Endodermal cell (in vitro differentiated cells): ENCODE measurements around the gene FASN. TPM values are rescaled to one million over a fixed set of nuclear protein-coding genes. Genes with fewer than 3 reads are reported as not detected.

Experiments used
- DNase-seq: peaks from one replicate; pipeline ENCODE4 v3.0.0-alpha.2; 2017
- H3K27ac ChIP-seq: 2 replicates; pipeline ENCODE4 v1.5.1; 2013; ENCODE audit warnings: mild to moderate bottlenecking, low read depth, low read length, moderate library complexity
- H3K27me3 ChIP-seq: 2 replicates; pipeline ENCODE4 v1.6.1; 2013; ENCODE audit warnings: mild to moderate bottlenecking, low read length, moderate library complexity; ENCODE audit not compliant: insufficient read depth, control insufficient read depth, poor library complexity, severe bottlenecking
- H3K36me3 ChIP-seq: 2 replicates; pipeline ENCODE4 v1.7.0; 2013; ENCODE audit warnings: mild to moderate bottlenecking, low read length, moderate library complexity; ENCODE audit not compliant: control insufficient read depth, insufficient read depth
- H3K4me1 ChIP-seq: one replicate; pipeline ENCODE4 v1.7.0; 2013; ENCODE audit warnings: low read length; ENCODE audit not compliant: control insufficient read depth, insufficient read depth
- H3K4me3 ChIP-seq: 2 replicates; pipeline ENCODE4 v1.5.1; 2013; ENCODE audit warnings: mild to moderate bottlenecking, low read length, moderate library complexity
- H3K9ac ChIP-seq: 2 replicates; pipeline ENCODE4 v1.6.1; 2013; ENCODE audit warnings: mild to moderate bottlenecking, low read length, moderate library complexity; ENCODE audit not compliant: poor library complexity, severe bottlenecking; ENCODE audit errors: extremely low read depth
- H3K9me3 ChIP-seq: 2 replicates; pipeline ENCODE4 v1.6.1; 2013; ENCODE audit warnings: mild to moderate bottlenecking, low read length, moderate library complexity; ENCODE audit not compliant: control insufficient read depth
- H3K27ac Mint-ChIP-seq: 2 replicates; pipeline ENCODE4 v1.8.0; 2020; ENCODE audit warnings: mixed read lengths
- H3K27me3 Mint-ChIP-seq: 2 replicates; pipeline ENCODE4 v1.8.0; 2021; ENCODE audit warnings: mild to moderate bottlenecking, mixed read lengths; ENCODE audit not compliant: insufficient read depth
- H3K36me3 Mint-ChIP-seq: 2 replicates; pipeline ENCODE4 v1.8.0; 2020; ENCODE audit warnings: low read depth, mixed read lengths
- H3K4me1 Mint-ChIP-seq: 2 replicates; pipeline ENCODE4 v1.8.0; 2020; ENCODE audit warnings: mixed read lengths
- H3K4me3 Mint-ChIP-seq: 2 replicates; pipeline ENCODE4 v1.8.0; 2020; ENCODE audit warnings: mild to moderate bottlenecking, moderate library complexity, mixed read lengths
- H3K9me3 Mint-ChIP-seq: 2 replicates; pipeline ENCODE4 v1.8.0; 2020; ENCODE audit warnings: mild to moderate bottlenecking, mixed read lengths
- WGBS, 2 experiments: methylation state at CpG; one replicate each; pipeline versions ENCODE4 v1.1.5 to v1.1.7; 2013; ENCODE audit warnings: missing lambda C conversion rate in 2 of 2, mixed read lengths in 1 of 2; ENCODE audit not compliant: insufficient coverage in 1 of 2, insufficient read length in 1 of 2; 5-methylcytosine and 5-hydroxymethylcytosine counted together
- total RNA-seq, 2 donors: library from RNA; stranded (reverse); fragmentation: NEBNext Ultra II Directional in 1 of 2; extraction: Animal tissue kit (Norgen Biotek cat#: 25700) in 1 of 2; gene quantifications; 2 replicates in 1 of 2; 3 replicates in 1 of 2; pipeline ENCODE4 v1.2.1, GENCODE V29; 2021
- TF ChIP-seq, protein P1 (sequence below): fragments of 200-600 bp; sonication (generic); conservative IDR thresholded peaks from 2 replicates; pipeline ENCODE4 v1.5.0; 2021; ENCODE audit warnings: antibody characterized with exemption, mild to moderate bottlenecking

The FASN gene
- total RNA-seq, 2 donors from 2014 or later = 371 to 498 TPM

- Mint-ChIP-seq H3K36me3 (peaks cover 16% of the 10 kb centered on the region), H3K9me3 (no peaks in the 10 kb centered on the region), H3K4me3 (peak overlapping the region; percentile 78), H3K27me3 (no peaks in the 10 kb centered on the region), H3K4me1 (peaks cover 4% of the 10 kb centered on the region), H3K27ac (no peak overlapping the region)
- WGBS, 2 experiments = 21 to 38% methylated on average over 19 to 79 of the region's 79 CpGs
- no peaks in the 10 kb centered on the region for H3K27me3 ChIP-seq
- peak overlapping the region; percentile 82 for H3K4me3 ChIP-seq
- no peaks in the 10 kb centered on the region for H3K4me1 ChIP-seq
- H3K27ac ChIP-seq = no peak overlapping the region
- TF ChIP-seq, protein P1, sequence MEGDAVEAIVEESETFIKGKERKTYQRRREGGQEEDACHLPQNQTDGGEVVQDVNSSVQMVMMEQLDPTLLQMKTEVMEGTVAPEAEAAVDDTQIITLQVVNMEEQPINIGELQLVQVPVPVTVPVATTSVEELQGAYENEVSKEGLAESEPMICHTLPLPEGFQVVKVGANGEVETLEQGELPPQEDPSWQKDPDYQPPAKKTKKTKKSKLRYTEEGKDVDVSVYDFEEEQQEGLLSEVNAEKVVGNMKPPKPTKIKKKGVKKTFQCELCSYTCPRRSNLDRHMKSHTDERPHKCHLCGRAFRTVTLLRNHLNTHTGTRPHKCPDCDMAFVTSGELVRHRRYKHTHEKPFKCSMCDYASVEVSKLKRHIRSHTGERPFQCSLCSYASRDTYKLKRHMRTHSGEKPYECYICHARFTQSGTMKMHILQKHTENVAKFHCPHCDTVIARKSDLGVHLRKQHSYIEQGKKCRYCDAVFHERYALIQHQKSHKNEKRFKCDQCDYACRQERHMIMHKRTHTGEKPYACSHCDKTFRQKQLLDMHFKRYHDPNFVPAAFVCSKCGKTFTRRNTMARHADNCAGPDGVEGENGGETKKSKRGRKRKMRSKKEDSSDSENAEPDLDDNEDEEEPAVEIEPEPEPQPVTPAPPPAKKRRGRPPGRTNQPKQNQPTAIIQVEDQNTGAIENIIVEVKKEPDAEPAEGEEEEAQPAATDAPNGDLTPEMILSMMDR = no peak
- peak overlapping the region; percentile 44 for H3K9ac ChIP-seq
- DNase-seq = peak; percentile 73
- H3K36me3 ChIP-seq = peaks cover 51% of the 10 kb centered on the region
- no peaks in the 10 kb centered on the region for H3K9me3 ChIP-seq
Observed at GRCh38 chr17:82050761-82051641, 47.0 kb downstream of the FASN start.

GRCh38 chr17:82050152-82050760 lies 47.8 kb downstream of the FASN start:
- H3K9ac ChIP-seq = peak overlapping the region; percentile 44
- Mint-ChIP-seq H3K4me1 (peaks cover 4% of the 10 kb centered on the region), H3K27ac (no peak overlapping the region), H3K36me3 (peaks cover 15% of the 10 kb centered on the region), H3K9me3 (no peaks in the 10 kb centered on the region), H3K4me3 (peak overlapping the region; percentile 78), H3K27me3 (no peaks in the 10 kb centered on the region)
- H3K27ac ChIP-seq = no peak overlapping the region
- DNase-seq = no peak
- no peaks in the 10 kb centered on the region for H3K9me3 ChIP-seq
- WGBS, 2 experiments = 93 to 97% methylated on average over 21 to 28 of the region's 28 CpGs
- peak overlapping the region; percentile 82 for H3K4me3 ChIP-seq
- H3K4me1 ChIP-seq = no peaks in the 10 kb centered on the region
- H3K36me3 ChIP-seq = peaks cover 44% of the 10 kb centered on the region
- TF ChIP-seq, protein P1 = no peak
- H3K27me3 ChIP-seq = no peaks in the 10 kb centered on the region

DNA sequence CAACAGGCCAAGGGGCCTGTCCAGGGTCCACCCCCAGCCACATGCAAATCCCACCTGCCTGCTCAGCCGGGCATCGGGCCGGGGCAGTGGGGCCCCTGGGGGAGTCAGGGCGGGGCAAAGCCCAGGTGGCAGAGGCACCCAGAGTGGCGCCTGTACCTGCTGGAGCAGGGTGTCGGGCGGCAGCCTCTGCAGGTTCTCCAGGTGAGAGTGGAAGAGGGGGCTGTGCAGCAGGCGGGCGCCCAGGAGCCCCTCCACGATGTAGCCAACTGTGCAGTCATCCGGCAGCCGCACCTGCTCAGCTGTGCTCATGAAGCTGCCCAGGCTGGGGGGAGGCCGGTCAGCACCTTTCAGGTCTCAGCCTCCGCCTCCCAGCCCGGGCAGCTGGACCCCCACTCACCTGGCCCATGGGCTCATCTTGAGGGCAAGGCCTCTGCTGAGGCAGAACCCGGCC lies 48.5 kb downstream of the FASN start:
- TF ChIP-seq, protein P1 = no peak
- H3K36me3 ChIP-seq = peaks cover 37% of the 10 kb centered on the region
- WGBS, 2 experiments = 94 to 95% methylated on average over 9 to 16 of the region's 16 CpGs
- Mint-ChIP-seq H3K27me3 (no peaks in the 10 kb centered on the region), H3K27ac (no peak overlapping the region), H3K4me1 (peaks cover 4% of the 10 kb centered on the region), H3K9me3 (no peaks in the 10 kb centered on the region), H3K4me3 (no peak overlapping the region), H3K36me3 (peaks cover 11% of the 10 kb centered on the region)
- H3K27me3 ChIP-seq = no peaks in the 10 kb centered on the region
- H3K4me1 ChIP-seq = no peaks in the 10 kb centered on the region
- no peaks in the 10 kb centered on the region for H3K9me3 ChIP-seq
- DNase-seq = no peak
- no peak overlapping the region for H3K4me3 ChIP-seq
- no peak overlapping the region for H3K9ac ChIP-seq
- no peak overlapping the region for H3K27ac ChIP-seq
